GM23248 (cell line): ENCODE data around the gene PID1.

ENCODE experiments used
- EZH2 ChIP-seq: fragments of 200-600 bp; sonication (generic); IDR thresholded peaks from 2 replicates; pipeline ENCODE4 v1.6.1; 2018; ENCODE audit warnings: antibody characterized with exemption, mild to moderate bottlenecking; ENCODE audit not compliant: insufficient read depth, poor library complexity, severe bottlenecking
- EZH2phosphoT487 ChIP-seq: fragments of 200-600 bp; sonication (generic); IDR thresholded peaks from 2 replicates; pipeline ENCODE4 v1.6.1; 2018; ENCODE audit warnings: antibody characterized with exemption, moderate library complexity, mild to moderate bottlenecking, low read depth; ENCODE audit not compliant: insufficient read depth

DNA sequence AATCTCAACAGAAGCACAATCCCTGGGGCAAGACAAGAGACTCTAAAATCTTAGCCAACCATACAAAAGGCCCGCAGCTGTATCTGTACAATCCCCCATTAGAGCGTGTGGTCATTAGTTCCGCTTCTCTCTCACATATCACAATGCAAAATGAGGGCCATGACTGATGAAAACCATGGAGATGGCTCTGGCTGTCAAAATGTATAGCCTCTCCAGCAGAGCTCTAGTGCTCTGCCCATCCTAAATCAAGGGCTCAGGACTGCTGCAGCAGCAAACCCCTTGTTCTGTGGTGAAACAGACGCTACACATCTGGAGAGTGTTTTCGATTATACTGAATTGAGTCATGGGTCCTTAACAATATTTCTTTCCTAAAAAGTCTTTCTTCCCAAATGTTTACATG lies 221.0 kb downstream of the PID1 start:
- no peak for TF ChIP-seq EZH2
- TF ChIP-seq EZH2phosphoT487 = no peak
